HAP-1 (cell line): ENCODE measurements around the gene MRS2.
A peak's percentile ranks its signal among the peaks of the same experiment; 100 is the strongest.

Experiments
- DNase-seq, 2 experiments: peaks; one replicate each; pipeline ENCODE4 v3.0.0-alpha.2; 2016 to 2020; ENCODE audit warnings: low spot score in 2 of 2
- H3K27me3 ChIP-seq: fragments of 250-450 bp; sonication (Bioruptor Pico); 2 replicates; pipeline ENCODE4 v1.5.1; 2020; ENCODE audit warnings: low read depth, mild to moderate bottlenecking, moderate library complexity
- H3K36me3 ChIP-seq: fragments of 250-450 bp; sonication (Bioruptor Pico); replicated peaks from 2 replicates; pipeline ENCODE4 v1.5.1; 2020; ENCODE audit warnings: mild to moderate bottlenecking
- H3K4me1 ChIP-seq: fragments of 250-450 bp; sonication (Bioruptor Pico); 2 replicates; pipeline ENCODE4 v1.5.1; 2020; ENCODE audit warnings: mild to moderate bottlenecking
- H3K4me3 ChIP-seq: fragments of 250-450 bp; sonication (Bioruptor Pico); 2 replicates; pipeline ENCODE4 v1.5.1; 2020; ENCODE audit warnings: mild to moderate bottlenecking, moderate library complexity
- H3K9me3 ChIP-seq: fragments of 250-450 bp; sonication (Bioruptor Pico); 2 replicates; pipeline ENCODE4 v1.5.1; 2020; ENCODE audit warnings: mild to moderate bottlenecking, moderate library complexity
- in situ Hi-C: fragments of 300-500 bp; cut with MboI; formaldehyde crosslinking; loops from 3 replicates; pipeline ENCODE4 v1.14.3; 2020; ENCODE audit warnings: low sequenced_read_pairs, inconsistent platforms, mixed read lengths

The MRS2 gene

DNA sequence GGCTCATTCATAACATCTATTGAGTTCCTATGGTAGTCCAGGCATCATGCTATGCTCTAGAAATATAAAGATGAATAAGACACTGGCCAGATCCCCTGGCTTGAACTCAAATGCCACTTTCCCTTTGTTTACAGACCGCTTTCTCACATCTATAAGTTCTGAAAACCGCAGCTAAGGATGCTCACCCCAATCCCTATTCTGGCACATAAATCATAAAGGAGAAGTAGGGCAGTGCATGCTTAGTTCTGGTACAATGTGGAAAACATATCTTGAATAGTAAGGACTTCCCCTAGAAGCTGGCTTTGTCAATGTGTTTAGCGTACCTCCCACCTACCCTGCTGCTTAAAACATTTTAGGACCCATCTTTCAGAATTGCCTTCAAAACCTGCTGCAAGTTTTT lies 26.4 kb downstream of the MRS2 start:
- Histone ChIP-seq H3K4me1 (peaks cover 3% of the 10 kb centered on the region; the same call in 1 of the 2 replicates), H3K36me3 (peaks cover 25% of the 10 kb centered on the region), H3K27me3 (no peaks in the 10 kb centered on the region), H3K4me3 (no peak overlapping the region), H3K9me3 (no peaks in the 10 kb centered on the region)
- in situ Hi-C loops = no loop called here
- no peak for DNase-seq

DNA sequence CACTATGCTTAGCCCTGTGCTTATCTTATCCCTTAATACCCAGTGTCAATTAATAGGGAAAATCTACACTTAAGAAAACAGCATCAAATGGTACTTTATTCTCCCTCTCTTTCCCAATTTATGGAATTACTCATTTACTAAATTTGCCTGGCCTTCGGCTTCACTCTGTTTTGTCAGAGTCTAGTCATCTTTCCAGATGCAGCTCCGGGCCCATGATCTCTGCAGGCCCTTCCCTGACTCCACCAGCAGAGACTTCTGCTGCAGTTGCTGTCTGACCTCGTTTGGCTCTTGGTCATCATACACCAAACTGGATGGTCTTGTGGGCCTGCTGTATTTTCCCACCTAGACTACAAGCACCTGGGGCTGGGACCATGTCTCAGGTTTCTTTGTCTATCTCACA lies 27.4 kb downstream of the MRS2 start:
- H3K27me3 ChIP-seq = no peaks in the 10 kb centered on the region
- DNase-seq = no peak
- H3K4me1 ChIP-seq = peaks cover 3% of the 10 kb centered on the region; the same call in 1 of the 2 replicates
- in situ Hi-C loops = no loop called here
- H3K9me3 ChIP-seq = no peaks in the 10 kb centered on the region
- H3K36me3 ChIP-seq = peaks cover 15% of the 10 kb centered on the region
- H3K4me3 ChIP-seq = no peak overlapping the region

DNA sequence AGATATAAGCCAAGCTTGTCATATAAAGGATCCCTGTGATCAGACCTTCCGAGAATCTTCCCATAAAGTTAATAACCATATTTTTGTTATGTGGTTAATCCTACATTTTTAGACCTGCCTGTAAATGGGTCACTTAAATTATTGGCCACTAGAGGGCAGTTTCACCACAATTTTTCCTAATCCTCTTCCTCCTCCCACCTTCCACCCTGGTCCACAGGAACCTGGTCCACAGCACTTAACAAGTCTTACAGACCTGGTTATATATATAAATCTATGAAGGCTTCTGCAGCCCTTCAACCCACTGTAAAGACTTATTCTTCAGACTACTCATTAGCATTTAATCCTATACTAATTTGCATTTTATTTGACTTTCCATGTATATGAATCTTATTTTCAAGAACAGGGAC lies 28.3 kb downstream of the MRS2 start:
- in situ Hi-C loops = no loop called here

DNA sequence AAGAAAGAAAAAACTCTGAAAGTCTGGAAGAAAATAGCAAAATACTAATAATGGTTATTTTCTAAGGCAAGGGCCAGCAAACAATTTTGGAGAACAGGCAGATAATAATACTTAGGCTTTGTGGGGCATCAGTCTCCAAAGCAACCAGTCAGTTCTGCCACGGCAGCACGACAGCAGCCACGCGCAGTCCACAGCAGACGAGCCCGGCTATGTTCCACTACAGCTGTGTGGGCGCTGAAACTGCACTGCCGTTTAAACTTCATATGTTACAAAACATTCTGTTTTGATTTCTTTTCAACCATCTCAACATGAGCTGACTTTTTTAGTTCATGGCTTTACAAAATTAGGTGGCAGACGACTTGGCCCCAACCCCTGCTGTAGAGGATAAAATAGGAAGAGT lies 29.9 kb downstream of the MRS2 start:
- no peaks in the 10 kb centered on the region; the same call in none of the 2 replicates for H3K36me3 ChIP-seq
- no peak for DNase-seq
- peaks cover 3% of the 10 kb centered on the region; the same call in 1 of the 2 replicates for H3K4me1 ChIP-seq
- H3K4me3 ChIP-seq = no peak overlapping the region
- no peaks in the 10 kb centered on the region for H3K27me3 ChIP-seq
- H3K9me3 ChIP-seq = no peaks in the 10 kb centered on the region
- in situ Hi-C loops = no loop called here

More for the DNA sequence above, 28.3 kb downstream of the MRS2 start:
- Histone ChIP-seq H3K9me3 (no peaks in the 10 kb centered on the region), H3K4me3 (no peak overlapping the region), H3K27me3 (no peaks in the 10 kb centered on the region), H3K4me1 (peaks cover 3% of the 10 kb centered on the region; the same call in 1 of the 2 replicates), H3K36me3 (peaks cover 7% of the 10 kb centered on the region)
- DNase-seq = peak; percentile 36 to 55

DNA sequence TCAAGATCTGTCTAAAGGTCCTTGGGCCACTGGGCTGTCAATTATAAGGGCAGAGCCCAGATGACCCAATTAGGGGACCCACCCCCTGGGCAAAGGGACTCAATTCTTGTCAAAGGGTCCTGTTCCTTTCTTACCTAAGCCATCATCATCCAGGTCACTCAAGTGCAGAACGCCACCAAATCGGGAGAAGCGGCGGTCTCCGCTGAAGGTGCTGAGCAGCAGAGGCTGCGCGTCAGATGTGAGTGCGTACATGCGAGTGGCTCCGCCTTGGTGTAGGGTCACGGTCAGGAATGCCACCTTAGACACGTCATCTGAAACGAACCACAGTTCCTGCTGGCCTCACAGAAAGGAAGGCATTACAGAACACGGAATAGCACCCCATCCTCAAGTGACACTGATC lies 34.2 kb downstream of the MRS2 start:
- no peaks in the 10 kb centered on the region for H3K36me3 ChIP-seq
- no peaks in the 10 kb centered on the region for H3K9me3 ChIP-seq
- peaks cover 3% of the 10 kb centered on the region; the same call in 1 of the 2 replicates for H3K4me1 ChIP-seq
- DNase-seq = no peak
- in situ Hi-C loops = no loop called here
- H3K4me3 ChIP-seq = no peak overlapping the region
- H3K27me3 ChIP-seq = no peaks in the 10 kb centered on the region

DNA sequence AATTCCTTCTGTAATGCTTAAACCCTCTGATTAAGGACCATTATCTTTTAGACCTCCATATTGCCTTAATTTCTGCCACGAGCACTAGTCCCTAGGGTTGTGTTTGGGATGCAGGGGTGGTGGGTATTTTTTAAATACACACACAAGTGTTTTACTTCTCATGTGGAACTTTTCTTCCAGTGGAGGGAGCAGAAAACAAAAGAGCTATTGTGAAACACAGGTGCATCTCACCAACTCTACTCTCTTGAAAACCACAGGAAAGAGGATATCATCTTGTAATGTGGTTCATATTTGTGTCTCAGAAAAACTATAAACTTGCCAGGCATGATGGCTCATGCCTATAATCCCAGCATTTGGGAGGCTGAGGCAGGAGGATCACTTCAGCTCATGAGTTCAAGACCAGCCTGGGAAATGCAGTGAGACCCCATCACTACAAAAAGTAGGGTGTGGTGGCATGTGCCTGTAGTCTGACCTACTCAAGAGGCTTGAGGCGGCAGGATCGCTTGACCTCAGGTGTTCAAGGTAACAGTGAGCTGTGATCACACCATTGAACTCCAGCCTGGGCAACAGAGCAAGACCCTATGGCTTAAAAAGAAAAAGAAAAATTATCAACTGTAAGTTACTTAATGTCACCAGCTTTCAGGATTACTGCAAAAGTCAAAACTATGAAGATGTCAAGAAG lies 37.3 kb downstream of the MRS2 start:
- Histone ChIP-seq H3K36me3 (no peaks in the 10 kb centered on the region), H3K4me3 (no peak overlapping the region), H3K27me3 (no peaks in the 10 kb centered on the region), H3K4me1 (no peaks in the 10 kb centered on the region), H3K9me3 (no peaks in the 10 kb centered on the region)
- in situ Hi-C loops = no loop called here
- no peak for DNase-seq

DNA sequence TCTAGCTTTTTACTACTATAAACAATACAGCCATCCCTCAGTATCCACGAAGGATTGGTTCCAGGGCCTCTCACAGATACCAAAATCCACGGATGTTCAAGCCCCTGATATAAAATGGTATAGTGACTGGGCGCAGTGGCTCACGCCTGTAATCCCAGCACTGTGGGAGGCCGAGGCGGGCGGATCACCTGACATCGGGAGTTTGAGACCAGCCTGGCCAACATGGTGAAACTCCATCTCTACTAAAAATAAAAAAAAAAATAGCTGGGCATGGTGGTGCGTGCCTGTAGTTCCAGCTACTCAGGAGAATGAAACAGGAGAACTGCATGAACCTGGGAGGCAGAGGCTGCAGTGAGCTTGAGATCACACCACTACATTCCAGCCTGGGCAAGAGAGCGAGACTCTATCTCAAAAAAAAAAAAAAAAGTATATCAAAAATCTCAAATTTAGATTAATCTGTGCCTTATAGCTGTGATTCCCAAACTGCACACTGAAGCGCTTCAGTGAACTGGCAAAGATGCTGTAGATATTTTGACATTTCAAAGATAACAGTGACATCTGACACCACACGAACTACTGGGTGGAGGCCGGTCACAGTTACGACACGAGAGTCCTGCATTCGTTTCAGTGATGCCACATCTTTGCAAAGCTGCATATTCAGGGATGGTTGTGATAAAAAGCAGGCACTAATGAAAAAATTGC lies 38.3 kb downstream of the MRS2 start:
- in situ Hi-C loops = no loop called here
- Histone ChIP-seq H3K27me3 (no peaks in the 10 kb centered on the region), H3K4me1 (no peaks in the 10 kb centered on the region), H3K36me3 (no peaks in the 10 kb centered on the region), H3K9me3 (no peaks in the 10 kb centered on the region), H3K4me3 (no peak overlapping the region)
- no peak for DNase-seq

DNA sequence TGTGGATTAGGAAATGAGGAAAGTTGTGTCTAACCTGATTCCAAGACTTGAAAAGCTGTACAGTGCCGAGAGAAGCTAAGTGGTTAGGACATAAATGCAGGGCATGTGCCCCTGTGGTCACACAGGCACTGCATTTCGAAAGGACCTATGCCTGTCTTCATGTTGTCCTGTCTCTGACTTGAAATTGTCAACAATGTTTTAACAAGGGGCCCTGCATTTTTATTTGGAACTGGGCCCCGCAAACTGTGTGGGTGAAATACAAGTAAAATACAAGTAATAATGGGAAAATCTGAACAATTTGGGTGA lies 38.8 kb downstream of the MRS2 start:
- DNase-seq = no peak
- Histone ChIP-seq H3K4me3 (no peak overlapping the region), H3K36me3 (no peaks in the 10 kb centered on the region), H3K4me1 (no peaks in the 10 kb centered on the region), H3K27me3 (no peaks in the 10 kb centered on the region), H3K9me3 (no peaks in the 10 kb centered on the region)
- in situ Hi-C loops = no loop called here

DNA sequence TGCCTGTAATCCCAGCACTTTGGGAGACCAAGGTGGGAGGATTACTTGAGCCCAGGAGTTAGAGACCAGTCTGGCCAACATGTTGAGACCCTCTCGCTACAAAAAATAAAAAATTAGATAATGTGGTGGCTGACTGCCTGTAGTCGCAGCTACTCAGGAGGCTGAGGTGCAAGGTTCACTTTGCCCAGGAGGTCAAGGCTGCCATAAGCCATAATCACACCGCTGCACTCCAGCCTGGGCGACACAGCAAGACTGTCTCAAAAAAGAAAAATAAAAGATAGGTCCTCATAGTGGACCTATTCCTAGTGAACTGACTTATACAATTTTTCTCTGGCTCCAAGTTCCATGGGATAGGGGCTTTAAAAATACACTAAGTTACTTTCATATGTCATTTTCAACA lies 41.9 kb downstream of the MRS2 start:
- no peaks in the 10 kb centered on the region for H3K27me3 ChIP-seq
- H3K36me3 ChIP-seq = no peaks in the 10 kb centered on the region
- no peak overlapping the region for H3K4me3 ChIP-seq
- in situ Hi-C loops = no loop called here
- no peaks in the 10 kb centered on the region for H3K4me1 ChIP-seq
- no peak for DNase-seq
- H3K9me3 ChIP-seq = no peaks in the 10 kb centered on the region

DNA sequence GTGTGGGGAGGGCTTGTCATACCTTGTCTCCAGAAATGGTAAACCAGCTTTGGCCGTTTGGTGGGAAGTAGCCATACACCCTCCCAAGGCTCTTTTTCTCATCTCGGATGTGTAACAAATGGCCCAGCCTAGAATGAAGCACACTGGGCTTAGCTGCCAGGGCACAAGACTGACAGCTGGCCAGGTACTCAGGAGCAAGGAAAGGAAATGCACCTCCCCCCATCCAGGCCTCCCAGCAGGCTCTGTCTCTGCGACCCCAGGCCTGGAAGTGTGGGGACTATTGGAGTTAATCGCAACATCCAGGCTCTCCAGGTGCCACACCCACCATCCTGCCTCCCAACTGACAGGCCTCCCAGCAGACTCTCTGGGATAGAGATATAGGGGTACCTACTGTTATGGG lies 43.0 kb downstream of the MRS2 start:
- H3K9me3 ChIP-seq = no peaks in the 10 kb centered on the region
- in situ Hi-C loops = no loop called here
- no peaks in the 10 kb centered on the region for H3K4me1 ChIP-seq
- no peak for DNase-seq
- H3K36me3 ChIP-seq = no peaks in the 10 kb centered on the region
- no peak overlapping the region for H3K4me3 ChIP-seq
- H3K27me3 ChIP-seq = no peaks in the 10 kb centered on the region

DNA sequence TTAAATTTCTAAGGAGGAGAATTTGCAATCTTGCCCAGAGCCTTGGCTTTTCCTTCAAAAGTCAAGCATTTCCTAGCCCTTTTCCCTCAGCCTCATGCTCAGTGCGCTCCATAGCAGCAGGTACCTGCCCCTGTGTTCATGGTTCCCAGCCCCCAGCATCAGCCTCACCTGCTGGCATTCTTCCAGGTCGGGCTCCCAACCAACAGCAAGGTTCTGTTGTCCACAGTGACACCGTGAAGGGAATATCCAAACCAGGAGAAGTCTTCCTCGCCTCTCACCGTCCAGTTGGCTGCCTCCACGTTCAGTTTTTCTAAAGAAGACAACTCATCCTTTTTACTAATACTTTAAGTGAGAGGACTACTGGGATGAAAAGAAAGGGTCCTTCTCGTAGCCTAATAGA lies 43.9 kb downstream of the MRS2 start:
- no peaks in the 10 kb centered on the region for H3K9me3 ChIP-seq
- no peak for DNase-seq
- in situ Hi-C loops = no loop called here
- no peak overlapping the region for H3K4me3 ChIP-seq
- no peaks in the 10 kb centered on the region for H3K4me1 ChIP-seq
- H3K36me3 ChIP-seq = no peaks in the 10 kb centered on the region
- H3K27me3 ChIP-seq = no peaks in the 10 kb centered on the region

DNA sequence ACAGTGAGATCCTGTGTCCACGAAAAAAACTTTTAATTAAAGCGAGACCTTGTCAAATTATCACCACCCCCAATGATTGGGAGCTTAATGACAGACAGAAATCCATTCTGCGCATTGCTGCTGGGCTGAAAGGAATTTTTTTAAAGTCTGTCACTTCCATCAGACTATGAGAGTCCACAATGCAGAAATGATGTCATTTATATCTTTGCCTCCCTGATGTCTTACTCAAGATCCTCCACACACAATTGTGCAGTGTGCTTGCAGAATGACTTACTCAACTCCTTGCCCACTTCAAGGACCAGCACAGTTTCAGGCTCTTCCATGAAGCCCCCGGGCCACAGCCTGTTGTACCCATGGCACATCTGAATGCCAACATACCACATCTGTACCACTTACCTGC lies 45.7 kb downstream of the MRS2 start:
- Histone ChIP-seq H3K36me3 (no peaks in the 10 kb centered on the region), H3K27me3 (no peaks in the 10 kb centered on the region), H3K4me1 (no peaks in the 10 kb centered on the region), H3K9me3 (no peaks in the 10 kb centered on the region), H3K4me3 (no peak overlapping the region)
- no peak for DNase-seq
- in situ Hi-C loops = no loop called here

DNA sequence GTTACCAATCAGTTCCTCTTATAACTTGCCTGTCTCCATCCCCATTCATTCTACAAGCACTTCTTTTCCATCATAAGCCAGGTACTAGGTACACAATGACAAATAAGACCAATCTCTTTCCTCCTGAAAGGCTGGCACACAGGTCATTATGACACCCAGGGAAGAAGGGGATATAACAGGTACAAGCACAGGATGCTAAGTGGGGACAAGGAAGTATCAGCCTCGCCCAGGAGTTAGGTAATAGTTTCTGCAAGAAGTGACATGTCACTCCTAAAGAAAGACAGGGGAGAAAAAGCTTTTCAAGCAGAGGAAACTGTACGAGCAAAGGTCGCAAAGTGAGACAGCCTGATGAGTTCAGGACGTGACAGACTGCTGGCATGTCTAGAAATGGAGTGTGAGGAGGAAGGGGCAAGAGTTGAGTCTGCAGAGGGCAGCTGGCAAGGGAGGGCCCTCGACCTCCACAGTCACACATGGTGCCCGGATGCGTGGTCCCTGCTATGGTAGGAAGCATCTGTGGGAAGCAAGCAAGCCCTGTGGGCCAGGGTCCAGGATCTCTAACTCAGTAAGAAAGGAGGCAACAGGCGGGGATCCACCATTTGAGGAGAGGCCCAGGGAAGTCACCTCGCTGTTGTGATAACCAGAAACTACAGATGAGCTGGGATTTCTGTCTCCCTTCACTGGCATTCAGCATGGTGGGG lies 46.2 kb downstream of the MRS2 start:
- no peak overlapping the region for H3K4me3 ChIP-seq
- no peak for DNase-seq
- no peaks in the 10 kb centered on the region for H3K4me1 ChIP-seq
- no peaks in the 10 kb centered on the region for H3K9me3 ChIP-seq
- no peaks in the 10 kb centered on the region for H3K36me3 ChIP-seq
- in situ Hi-C loops = no loop called here
- no peaks in the 10 kb centered on the region for H3K27me3 ChIP-seq
